ES-I3 (cell line): ENCODE results near the gene JAZF1.

Experiments used
- H3K36me3 ChIP-seq: 2 replicates; pipeline ENCODE4 v1.6.1; 2013; ENCODE audit warnings: mild to moderate bottlenecking, low read length, control low read depth, moderate library complexity; ENCODE audit not compliant: insufficient read depth
- H3K4me1 ChIP-seq: 2 replicates; pipeline ENCODE4 v1.6.1; 2013; ENCODE audit warnings: mild to moderate bottlenecking, control low read depth, low read length; ENCODE audit not compliant: insufficient read depth
- H3K9ac ChIP-seq: 2 replicates; pipeline ENCODE4 v1.6.1; 2013; ENCODE audit warnings: low read depth, mild to moderate bottlenecking, low read length, moderate library complexity
- H3K9me3 ChIP-seq: 2 replicates; pipeline ENCODE4 v1.6.1; 2013; ENCODE audit warnings: mild to moderate bottlenecking, low read length, moderate library complexity; ENCODE audit not compliant: control insufficient read depth, insufficient read depth

JAZF1 gene

GRCh38 chr7:28180364-28181147 is at the start of gene JAZF1:
Gene JAZF1 (minus strand): TSS chr7:28180795.
- Histone ChIP-seq H3K9me3 (no peaks in the 10 kb centered on the region), H3K4me1 (peaks cover 17% of the 10 kb centered on the region; the same call in 1 of the 2 replicates), H3K9ac (peak within 1 kb of the TSS; percentile 77), H3K36me3 (no peaks in the 10 kb centered on the region)

GRCh38 chr7:28230261-28230660 is 49.7 kb upstream of the JAZF1 start:
- no peak overlapping the region for H3K9ac ChIP-seq
- H3K36me3 ChIP-seq = no peaks in the 10 kb centered on the region
- no peaks in the 10 kb centered on the region for H3K9me3 ChIP-seq
- H3K4me1 ChIP-seq = peaks cover 10% of the 10 kb centered on the region

- peaks cover 7% of the 10 kb centered on the region for H3K4me1 ChIP-seq
Observed at GRCh38 chr7:28228396-28228795, 47.8 kb upstream of the JAZF1 start.

GRCh38 chr7:28226003-28226402 is 45.4 kb upstream of the JAZF1 start:
- H3K4me1 ChIP-seq = peaks cover 7% of the 10 kb centered on the region
- no peaks in the 10 kb centered on the region for H3K36me3 ChIP-seq
- no peaks in the 10 kb centered on the region for H3K9me3 ChIP-seq
- no peak overlapping the region for H3K9ac ChIP-seq

More at GRCh38 chr7:28228396-28228795, 47.8 kb upstream of the JAZF1 start:
- no peaks in the 10 kb centered on the region for H3K36me3 ChIP-seq
- no peak overlapping the region for H3K9ac ChIP-seq
- no peaks in the 10 kb centered on the region for H3K9me3 ChIP-seq

- H3K4me1 ChIP-seq = peaks cover 7% of the 10 kb centered on the region
- no peaks in the 10 kb centered on the region for H3K36me3 ChIP-seq
- H3K9ac ChIP-seq = no peak overlapping the region
- H3K9me3 ChIP-seq = no peaks in the 10 kb centered on the region
Observed at GRCh38 chr7:28225576-28225975, 45.0 kb upstream of the JAZF1 start.

- Histone ChIP-seq H3K9me3 (no peaks in the 10 kb centered on the region), H3K9ac (no peak overlapping the region), H3K36me3 (no peaks in the 10 kb centered on the region), H3K4me1 (peaks cover 3% of the 10 kb centered on the region; the same call in 1 of the 2 replicates)
Observed at GRCh38 chr7:28224675-28225074, 44.1 kb upstream of the JAZF1 start.

GRCh38 chr7:28224172-28224571 is 43.6 kb upstream of the JAZF1 start:
- no peaks in the 10 kb centered on the region for H3K36me3 ChIP-seq
- no peak overlapping the region for H3K9ac ChIP-seq

GRCh38 chr7:28222636-28223035 is 42.0 kb upstream of the JAZF1 start:
- Histone ChIP-seq H3K9me3 (no peaks in the 10 kb centered on the region), H3K9ac (no peak overlapping the region), H3K4me1 (peaks cover 3% of the 10 kb centered on the region; the same call in 1 of the 2 replicates), H3K36me3 (no peaks in the 10 kb centered on the region)

More at GRCh38 chr7:28224172-28224571, 43.6 kb upstream of the JAZF1 start:
- Histone ChIP-seq H3K4me1 (peaks cover 3% of the 10 kb centered on the region; the same call in 1 of the 2 replicates), H3K9me3 (no peaks in the 10 kb centered on the region)

GRCh38 chr7:28219793-28220192 is 39.2 kb upstream of the JAZF1 start:
- Histone ChIP-seq H3K9ac (no peak overlapping the region), H3K9me3 (no peaks in the 10 kb centered on the region), H3K36me3 (no peaks in the 10 kb centered on the region), H3K4me1 (no peaks in the 10 kb centered on the region)

GRCh38 chr7:28217143-28217542 is 36.5 kb upstream of the JAZF1 start:
- no peak overlapping the region for H3K9ac ChIP-seq
- H3K4me1 ChIP-seq = no peaks in the 10 kb centered on the region
- H3K36me3 ChIP-seq = no peaks in the 10 kb centered on the region
- H3K9me3 ChIP-seq = no peaks in the 10 kb centered on the region

GRCh38 chr7:28211006-28211405 is 30.4 kb upstream of the JAZF1 start:
- H3K4me1 ChIP-seq = no peaks in the 10 kb centered on the region
- H3K9me3 ChIP-seq = no peaks in the 10 kb centered on the region
- H3K36me3 ChIP-seq = no peaks in the 10 kb centered on the region
- no peak overlapping the region for H3K9ac ChIP-seq

- Histone ChIP-seq H3K4me1 (no peaks in the 10 kb centered on the region), H3K36me3 (no peaks in the 10 kb centered on the region), H3K9ac (no peak overlapping the region)
Observed at GRCh38 chr7:28208506-28208905, 27.9 kb upstream of the JAZF1 start.

GRCh38 chr7:28207486-28208158 is 27.0 kb upstream of the JAZF1 start:
- no peaks in the 10 kb centered on the region for H3K9me3 ChIP-seq
- no peaks in the 10 kb centered on the region for H3K36me3 ChIP-seq
- H3K4me1 ChIP-seq = no peaks in the 10 kb centered on the region
- H3K9ac ChIP-seq = no peak overlapping the region

More at GRCh38 chr7:28208506-28208905, 27.9 kb upstream of the JAZF1 start:
- no peaks in the 10 kb centered on the region for H3K9me3 ChIP-seq

- no peaks in the 10 kb centered on the region for H3K36me3 ChIP-seq
- H3K4me1 ChIP-seq = no peaks in the 10 kb centered on the region
- no peak overlapping the region for H3K9ac ChIP-seq
- H3K9me3 ChIP-seq = no peaks in the 10 kb centered on the region
Observed at GRCh38 chr7:28205506-28205905, 24.9 kb upstream of the JAZF1 start.
